ENCODE data around the gene SRSF5.
"Not testable (repeated sequence)": the region's sequence is repeated elsewhere in the genome, so short reads cannot be mapped to it uniquely, and the experiment has no call there.

Gene SRSF5

GRCh38 chr14:69808919-69809808 is 42.2 kb downstream of the SRSF5 start:
- DNase-seq: no peak

DNA sequence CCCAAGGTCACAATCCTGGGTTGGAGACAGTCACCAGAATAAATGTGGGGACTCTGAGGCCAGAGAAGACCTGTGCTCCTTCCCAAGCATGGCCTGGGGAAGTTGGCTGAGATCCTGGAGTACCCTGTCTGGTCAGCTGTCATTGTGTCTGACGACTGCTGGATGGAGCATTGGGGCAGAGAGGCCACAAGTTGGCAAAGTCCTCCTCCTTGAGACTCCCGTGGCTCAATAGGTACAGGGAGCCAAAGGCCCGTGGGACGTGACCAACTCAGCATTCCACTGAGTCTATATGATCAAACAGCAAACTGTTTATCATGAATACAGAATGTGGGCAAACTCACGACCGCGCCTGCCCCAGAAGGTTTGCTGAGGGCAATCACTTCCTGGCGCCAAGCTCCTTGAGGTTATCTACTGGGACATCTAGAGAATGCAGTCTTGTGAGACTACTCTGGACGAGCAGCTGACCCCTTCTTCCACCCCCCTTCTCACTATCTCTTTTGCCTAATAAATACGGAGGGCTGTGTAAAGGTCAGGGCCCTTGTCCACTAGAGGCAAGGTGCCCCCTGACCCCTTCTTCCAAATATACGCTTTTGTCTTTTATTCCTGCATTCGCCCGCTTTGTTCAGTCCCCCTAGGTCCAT is 44.4 kb downstream of the SRSF5 start:
- no peak for DNase-seq

DNA sequence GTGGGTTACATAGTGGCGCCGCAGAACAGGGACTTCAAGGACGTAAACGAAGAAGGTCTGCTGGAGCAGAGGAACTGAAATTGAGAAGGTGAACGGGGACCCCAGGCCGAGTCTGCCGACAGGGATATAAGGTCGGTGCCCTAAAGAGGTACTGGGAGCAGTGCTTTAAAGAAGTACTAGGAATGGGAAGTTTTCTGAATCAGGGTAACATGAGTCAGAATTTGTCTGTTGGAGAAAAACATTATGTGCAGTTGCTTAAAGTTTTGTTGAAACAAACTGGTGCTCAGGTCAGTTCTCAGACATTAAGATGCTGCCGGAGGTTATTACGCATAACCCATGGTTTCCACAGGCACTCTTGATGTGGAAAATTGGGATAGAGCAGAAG is 44.9 kb downstream of the SRSF5 start:
- DNase-seq: no peak

DNA sequence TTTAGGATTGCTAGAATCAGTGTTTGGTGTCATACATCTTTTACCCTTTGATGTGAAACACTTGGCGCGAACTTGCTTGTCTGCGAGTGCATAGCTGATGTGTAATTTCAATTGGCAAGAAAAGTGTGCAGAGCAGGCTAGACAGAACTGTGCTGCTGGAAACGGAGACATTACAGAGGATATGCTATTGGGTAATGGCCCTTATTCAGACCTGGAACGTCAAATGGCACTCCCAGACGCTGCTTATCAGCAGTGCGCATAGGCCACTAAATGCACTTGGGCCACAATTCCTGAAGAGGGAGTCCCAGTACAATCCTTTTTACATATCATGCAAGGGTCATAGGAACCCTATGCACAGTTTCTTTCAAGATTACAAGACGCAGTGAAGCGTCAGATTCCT is 45.8 kb downstream of the SRSF5 start:
- DNase-seq: no peak

DNA sequence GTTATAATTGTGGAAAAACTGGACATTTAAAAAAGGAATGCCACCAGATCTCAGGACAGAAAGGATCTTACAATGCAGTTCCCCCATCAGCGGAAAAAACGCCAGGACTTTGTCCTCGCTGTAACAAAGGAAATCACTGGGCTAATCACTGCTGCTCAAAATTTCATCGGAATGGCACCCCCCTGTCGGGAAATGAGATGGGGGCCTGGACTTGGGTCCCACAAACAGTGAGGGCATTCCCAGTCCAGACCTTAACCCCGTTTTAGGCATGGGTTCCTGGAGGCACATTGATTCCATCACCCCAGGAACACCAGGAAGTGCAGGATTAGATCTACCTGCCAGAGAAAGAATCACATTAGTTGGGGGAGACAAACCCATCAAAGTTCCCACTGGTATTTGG is 46.4 kb downstream of the SRSF5 start:
- DNase-seq: not testable (repeated sequence)

GRCh38 chr14:69814397-69814796 is 47.5 kb downstream of the SRSF5 start:
- no peak for DNase-seq

GRCh38 chr14:69815556-69815955 is 48.6 kb downstream of the SRSF5 start:
- no peak for DNase-seq

DNA sequence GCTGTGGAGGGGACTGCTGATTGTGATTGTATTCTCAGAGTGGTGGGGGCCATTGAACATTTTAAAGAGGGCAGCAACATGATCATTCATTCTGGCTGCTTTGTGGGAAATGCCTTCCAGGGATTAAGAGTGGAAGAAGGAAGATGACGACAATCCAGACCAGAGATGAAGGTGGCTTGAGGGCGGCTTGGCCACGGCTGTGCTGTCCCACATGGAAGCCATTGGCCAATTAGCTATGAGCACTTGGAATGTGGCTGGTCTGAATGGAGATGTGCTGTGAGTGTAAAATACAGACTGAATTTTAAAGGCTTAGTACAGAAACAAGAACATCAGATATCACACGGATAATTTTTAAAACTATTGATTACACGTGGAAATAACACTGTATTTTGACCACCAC is 49.3 kb downstream of the SRSF5 start:
- DNase-seq: no peak

DNA sequence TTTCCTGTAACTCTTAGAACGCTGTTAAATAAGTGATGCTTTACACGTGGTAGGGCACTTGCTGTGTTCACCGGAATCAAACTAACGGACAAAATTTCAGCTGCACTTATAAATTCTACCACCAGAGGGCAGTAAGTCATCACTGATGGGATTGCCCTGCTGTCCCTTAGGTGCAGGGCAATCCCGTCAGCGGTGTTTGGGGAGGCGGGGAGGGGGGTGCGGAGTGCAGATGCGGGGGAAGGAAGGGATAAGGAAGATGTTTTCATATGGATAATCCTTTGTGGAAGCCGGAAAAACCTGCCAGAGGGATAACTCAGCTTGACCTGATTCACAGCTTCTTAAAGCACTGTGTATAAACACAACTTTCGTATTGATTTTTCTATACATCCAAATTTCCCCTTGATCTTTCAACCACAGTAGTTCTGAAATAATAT is 51.8 kb downstream of the SRSF5 start:
- no peak for DNase-seq

DNA sequence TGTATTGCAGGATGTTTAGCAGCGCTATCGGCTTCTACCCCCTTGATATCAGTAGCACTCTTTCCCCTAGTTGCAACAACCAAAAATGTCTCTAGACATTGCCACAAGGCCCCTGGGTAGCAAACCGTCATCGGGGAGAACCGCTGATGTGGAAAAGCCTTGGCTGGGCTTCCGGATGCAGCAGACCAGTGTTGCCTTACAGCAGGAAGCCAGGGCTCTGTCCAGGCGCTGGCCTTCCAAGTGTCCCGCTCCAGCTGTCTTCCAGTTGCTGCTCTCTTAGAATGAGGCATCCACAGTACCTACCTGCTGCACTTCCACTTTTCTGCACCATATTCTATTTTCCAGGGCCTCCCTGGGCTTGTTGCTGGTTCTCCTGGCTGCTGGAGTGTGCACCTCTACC is 52.7 kb downstream of the SRSF5 start:
- no peak for DNase-seq

DNA sequence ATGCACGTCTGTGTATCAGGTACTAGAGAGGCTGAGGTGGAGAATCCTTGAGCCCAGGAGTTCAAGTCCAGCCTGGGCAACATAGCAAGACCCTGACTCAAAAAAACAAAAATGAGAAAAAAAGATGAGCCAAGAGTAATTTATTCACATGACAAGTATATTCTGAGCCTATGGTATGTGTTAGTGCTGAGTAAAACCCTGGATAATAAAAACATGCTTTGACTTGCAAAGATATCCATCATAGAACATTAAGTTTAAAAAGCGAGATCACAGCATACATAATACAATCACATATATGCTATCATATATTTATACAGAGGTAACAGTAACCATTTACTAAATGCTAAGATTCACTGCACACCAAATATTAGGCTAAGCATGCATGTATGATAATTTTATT is 54.0 kb downstream of the SRSF5 start:
- DNase-seq: no peak

Measured in GF-D8 (cell line).